OCI-LY7 (cell line): ENCODE results near the gene TOP1. TPM values are rescaled to one million over a fixed set of nuclear protein-coding genes. Genes with fewer than 3 reads are reported as not detected.

Source experiments
- BruUV-seq: library from RNA; stranded (reverse); fragments of 400-500 nt; replicated peaks from 2 replicates; lab custom pipeline; 2021; lab: Mats Ljungman, UMichigan
- CTCF ChIA-PET: fragments of 300-600 bp; sonication (Branson Sonifier 250); formaldehyde crosslinking; loops from one replicate; lab custom pipeline; 2022; ENCODE audit warnings: antibody characterized with exemption; ENCODE audit not compliant: unreplicated experiment; lab: Charles Lee
- POLR2A ChIA-PET: fragments of 300-600 bp; sonication (Branson Sonifier 250); formaldehyde crosslinking; loops from one replicate; lab custom pipeline; 2022; ENCODE audit warnings: antibody characterized with exemption; lab: Charles Lee
- DNase-seq: peaks from one replicate; pipeline ENCODE4 v3.0.0-alpha.2; 2015; ENCODE audit warnings: low spot score
- H2AFZ ChIP-seq: fragments of 200-600 bp; sonication (generic), shearing (Covaris generic); 2 replicates; pipeline ENCODE4 v1.6.1; 2014; ENCODE audit warnings: mild to moderate bottlenecking, antibody characterized with exemption, low read length, moderate library complexity
- H3K27ac ChIP-seq: fragments of 200-600 bp; sonication (generic); 2 replicates; pipeline ENCODE4 v1.5.1; 2014; ENCODE audit warnings: mixed run types, low read depth, mild to moderate bottlenecking, moderate library complexity, low read length, inconsistent platforms; ENCODE audit not compliant: poor library complexity, severe bottlenecking
- H3K36me3 ChIP-seq: fragments of 200-600 bp; sonication (generic); 2 replicates; pipeline ENCODE4 v1.6.1; 2014; ENCODE audit warnings: mild to moderate bottlenecking, antibody characterized with exemption, low read length, moderate library complexity, mixed read lengths; ENCODE audit not compliant: insufficient read depth
- H3K4me1 ChIP-seq: fragments of 200-600 bp; sonication (generic); 2 replicates; pipeline ENCODE4 v1.5.1; 2014; ENCODE audit warnings: mild to moderate bottlenecking, low read length; ENCODE audit not compliant: insufficient read depth, poor library complexity, severe bottlenecking
- H3K4me2 ChIP-seq: fragments of 200-600 bp; sonication (generic); 2 replicates; pipeline ENCODE4 v1.6.1; 2014; ENCODE audit warnings: mild to moderate bottlenecking, low read length
- H3K4me3 ChIP-seq: fragments of 200-600 bp; sonication (generic); 2 replicates; pipeline ENCODE4 v1.5.1; 2014; ENCODE audit warnings: mild to moderate bottlenecking, low read depth, low read length; ENCODE audit not compliant: poor library complexity, severe bottlenecking
- H3K79me2 ChIP-seq: fragments of 200-600 bp; sonication (generic); 2 replicates; pipeline ENCODE4 v1.6.1; 2016; ENCODE audit warnings: low read depth, mild to moderate bottlenecking, low read length, moderate library complexity, mixed read lengths; ENCODE audit not compliant: insufficient read depth
- H3K9me2 ChIP-seq: fragments of 200-600 bp; sonication (generic); 2 replicates; pipeline ENCODE4 v1.6.1; 2016; ENCODE audit warnings: mild to moderate bottlenecking, low read length, mixed read lengths; ENCODE audit not compliant: insufficient read depth
- H3K9me3 ChIP-seq: fragments of 200-600 bp; sonication (generic); 2 replicates; pipeline ENCODE4 v1.6.1; 2014; ENCODE audit warnings: mild to moderate bottlenecking, mixed run types, low read length, mixed read lengths
- H4K20me1 ChIP-seq: fragments of 200-600 bp; sonication (generic); 2 replicates; pipeline ENCODE4 v1.6.1; 2014; ENCODE audit warnings: mild to moderate bottlenecking, antibody characterized with exemption, low read length, moderate library complexity, mixed read lengths; ENCODE audit not compliant: insufficient read depth
- EZH2phosphoT487 ChIP-seq: fragments of 200-600 bp; sonication (generic); IDR thresholded peaks from 2 replicates; pipeline ENCODE4 v1.6.1; 2018; ENCODE audit warnings: low read depth, borderline replicate concordance, mild to moderate bottlenecking, mixed run types, antibody characterized with exemption, low read length, moderate library complexity, mixed read lengths
- intact Hi-C: fragments of 100-400 bp; cut with micrococcal nuclease; formaldehyde crosslinking; loops from one replicate; pipeline ENCODE4 v1.10.0; 2022; ENCODE audit not compliant: unreplicated experiment
- total RNA-seq, 2 experiments: library from RNA; depleted of rRNA in 1 of 2; stranded (reverse); fragments of >200 nt in 1 of 2; shearing (Covaris generic) in 1 of 2; gene quantifications; 2 replicates each; pipeline ENCODE4 v1.2.3, GENCODE V29; 2014 to 2022
- TF ChIP-seq, protein P1 (sequence below): fragments of 200-600 bp; sonication (generic); conservative IDR thresholded peaks from 2 replicates; pipeline ENCODE4 v1.5.1; 2014; ENCODE audit warnings: mild to moderate bottlenecking, antibody characterized with exemption, low read length, moderate library complexity, mixed read lengths

The TOP1 gene
- total RNA-seq, 2 experiments from 2014 or later = 44.6 to 200 TPM

DNA sequence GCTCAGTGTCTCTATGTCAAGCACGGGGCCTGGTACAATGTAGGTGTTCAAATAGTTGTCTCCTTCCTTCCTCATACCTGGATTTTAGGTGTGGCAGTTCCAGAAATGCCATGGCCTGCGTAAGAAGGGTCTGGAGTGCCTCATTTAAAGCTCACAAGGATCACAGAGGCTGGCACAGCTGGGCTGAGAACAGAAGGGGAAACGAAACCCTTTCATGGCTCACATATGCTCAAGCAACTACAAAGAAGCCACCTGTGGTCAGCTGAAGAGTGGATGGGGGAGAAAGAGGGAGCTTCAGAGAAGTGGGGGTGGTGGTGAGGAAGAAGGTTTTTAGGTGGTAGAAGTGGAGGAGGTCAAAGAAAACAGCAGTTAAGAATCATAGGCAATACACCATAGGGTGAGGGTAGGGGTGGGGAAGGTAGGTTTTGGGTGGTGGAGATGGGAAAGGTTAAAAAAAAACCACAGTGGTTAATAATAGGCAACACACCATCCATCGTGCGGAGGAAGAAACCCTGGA lies 17.0 kb upstream of the TOP1 start:
- Histone ChIP-seq H4K20me1 (no peaks in the 10 kb centered on the region), H3K36me3 (peaks cover 13% of the 10 kb centered on the region), H3K9me3 (peaks cover 15% of the 10 kb centered on the region), H3K9me2 (no peaks in the 10 kb centered on the region), H3K4me3 (peak overlapping the region; percentile 60), H3K79me2 (no peaks in the 10 kb centered on the region), H2AFZ (no peak overlapping the region), H3K4me2 (peak overlapping the region; percentile 82), H3K4me1 (peaks cover 89% of the 10 kb centered on the region), H3K27ac (peak overlapping the region; percentile 99)
- TF ChIP-seq EZH2phosphoT487 = no peak
- TF ChIP-seq, protein P1, sequence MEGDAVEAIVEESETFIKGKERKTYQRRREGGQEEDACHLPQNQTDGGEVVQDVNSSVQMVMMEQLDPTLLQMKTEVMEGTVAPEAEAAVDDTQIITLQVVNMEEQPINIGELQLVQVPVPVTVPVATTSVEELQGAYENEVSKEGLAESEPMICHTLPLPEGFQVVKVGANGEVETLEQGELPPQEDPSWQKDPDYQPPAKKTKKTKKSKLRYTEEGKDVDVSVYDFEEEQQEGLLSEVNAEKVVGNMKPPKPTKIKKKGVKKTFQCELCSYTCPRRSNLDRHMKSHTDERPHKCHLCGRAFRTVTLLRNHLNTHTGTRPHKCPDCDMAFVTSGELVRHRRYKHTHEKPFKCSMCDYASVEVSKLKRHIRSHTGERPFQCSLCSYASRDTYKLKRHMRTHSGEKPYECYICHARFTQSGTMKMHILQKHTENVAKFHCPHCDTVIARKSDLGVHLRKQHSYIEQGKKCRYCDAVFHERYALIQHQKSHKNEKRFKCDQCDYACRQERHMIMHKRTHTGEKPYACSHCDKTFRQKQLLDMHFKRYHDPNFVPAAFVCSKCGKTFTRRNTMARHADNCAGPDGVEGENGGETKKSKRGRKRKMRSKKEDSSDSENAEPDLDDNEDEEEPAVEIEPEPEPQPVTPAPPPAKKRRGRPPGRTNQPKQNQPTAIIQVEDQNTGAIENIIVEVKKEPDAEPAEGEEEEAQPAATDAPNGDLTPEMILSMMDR = no peak
- DNase-seq = peak; percentile 99
- ChIA-PET CTCF (interaction anchor here (0.5 to 5.3 kb wide), 4 partner anchors 10 to 102 kb away, joined by 3 to 56 read pairs (median 6); no protein-coding TSS in a partner anchor), POLR2A (interaction anchor here (0.6 to 11.8 kb wide), 18 partner anchors 8 to 596 kb away, joined by 3 to 302 read pairs (median 7); no protein-coding TSS in a partner anchor)
- intact Hi-C loops = loop anchor here (1.0 to 5.0 kb wide), 4 partner anchors 17 to 69 kb away; partner anchors contain the start of gene TOP1
- BruUV-seq = no TSS peak

DNA sequence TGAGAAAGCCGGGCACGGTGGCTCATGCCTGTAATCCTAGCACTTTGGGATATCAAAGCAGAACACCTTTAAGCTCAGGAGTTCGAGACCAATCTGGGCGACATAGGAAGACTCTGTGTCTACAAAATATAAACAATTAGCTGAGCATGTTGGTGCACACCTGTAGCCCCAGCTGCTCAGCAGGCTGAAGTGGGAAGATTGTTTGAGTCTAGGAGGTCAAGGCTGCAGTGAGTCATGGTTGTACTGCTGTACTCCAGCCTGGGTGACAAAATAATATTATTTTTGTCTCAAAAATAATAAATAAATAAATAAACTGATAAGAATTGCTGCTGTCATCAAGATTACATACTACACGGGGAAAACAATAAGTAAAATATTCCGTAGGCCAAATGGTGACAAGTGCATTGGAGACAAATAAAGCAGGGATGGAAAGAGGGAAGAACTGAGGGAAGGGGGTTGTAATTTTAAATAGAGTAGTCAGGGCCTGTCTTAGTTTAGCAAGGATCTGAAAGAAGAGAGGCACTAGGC lies 14.0 kb upstream of the TOP1 start:
- no TSS peak for BruUV-seq
- intact Hi-C loops = loop anchor here (5.0 kb wide), 1 partner anchor 72 kb away; no protein-coding TSS in a partner anchor
- TF ChIP-seq EZH2phosphoT487 = no peak
- TF ChIP-seq, protein P1 = no peak
- H3K79me2 ChIP-seq = no peaks in the 10 kb centered on the region
- H3K9me2 ChIP-seq = no peaks in the 10 kb centered on the region
- ChIA-PET CTCF (interaction anchor here (1.4 kb wide), 1 partner anchor 24 kb away, joined by 6 read pairs; no protein-coding TSS in a partner anchor), POLR2A (interaction anchor here (1.3 to 11.8 kb wide), 3 partner anchors 8 to 22 kb away, joined by 3 to 302 read pairs (median 26); no protein-coding TSS in a partner anchor)
- no peak overlapping the region for H3K4me3 ChIP-seq
- peak; percentile 59 for DNase-seq
- H4K20me1 ChIP-seq = no peaks in the 10 kb centered on the region
- no peaks in the 10 kb centered on the region for H3K9me3 ChIP-seq
- peak overlapping the region; percentile 16; the same call in 1 of the 2 replicates for H3K4me2 ChIP-seq
- no peak overlapping the region; the same call in 1 of the 2 replicates for H2AFZ ChIP-seq
- H3K36me3 ChIP-seq = no peaks in the 10 kb centered on the region
- peaks cover 68% of the 10 kb centered on the region for H3K4me1 ChIP-seq
- peak overlapping the region; percentile 99 for H3K27ac ChIP-seq
